Frontal cortex (tissue), 4 donors: Measurements from ENCODE around the gene JARID2. TPM values are rescaled to one million over a fixed set of nuclear protein-coding genes. Genes with fewer than 3 reads are reported as not detected.

ENCODE experiments used
- DNase-seq, 2 donors: peaks; one replicate each; pipeline ENCODE4 v3.0.0; 2012; ENCODE audit warnings: low spot score in 2 of 2
- FAIRE-seq: peaks from 2 replicates; lab custom pipeline; 2012; peaks lifted over from hg19 to GRCh38; lab: Jason Lieb, UNC
- total RNA-seq: library from RNA; depleted of rRNA; stranded (reverse); fragments of >200 nt; gene quantifications from one replicate; pipeline ENCODE4 v1.2.3, GENCODE V29; 2014
- donor health status: control.
- donor health status: control.
- donor health status: control.

JARID2 gene
- total RNA-seq, 1 donor from 2014 or later, result 16.3 TPM

DNA sequence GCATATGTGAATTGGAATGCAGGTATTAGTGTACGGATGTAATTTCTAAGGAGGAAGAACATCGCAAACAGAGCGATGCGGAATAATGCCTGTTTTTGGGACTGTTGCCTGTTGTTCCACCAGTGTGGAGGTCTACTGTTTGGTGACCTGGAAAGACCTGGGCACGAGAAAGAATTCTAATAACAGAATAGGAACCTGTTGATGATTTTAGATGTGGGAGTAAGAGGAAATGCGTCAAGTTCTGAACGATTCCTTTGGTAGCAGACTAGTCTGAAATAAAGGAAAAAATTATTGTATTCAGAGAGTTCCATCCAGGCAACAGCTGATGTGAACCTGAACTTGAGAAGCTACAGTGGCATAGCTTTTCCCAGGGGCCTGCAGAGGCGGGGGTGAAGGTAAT is 224.9 kb downstream of the JARID2 start:
- no peak for FAIRE-seq
- DNase-seq, result no peak

DNA sequence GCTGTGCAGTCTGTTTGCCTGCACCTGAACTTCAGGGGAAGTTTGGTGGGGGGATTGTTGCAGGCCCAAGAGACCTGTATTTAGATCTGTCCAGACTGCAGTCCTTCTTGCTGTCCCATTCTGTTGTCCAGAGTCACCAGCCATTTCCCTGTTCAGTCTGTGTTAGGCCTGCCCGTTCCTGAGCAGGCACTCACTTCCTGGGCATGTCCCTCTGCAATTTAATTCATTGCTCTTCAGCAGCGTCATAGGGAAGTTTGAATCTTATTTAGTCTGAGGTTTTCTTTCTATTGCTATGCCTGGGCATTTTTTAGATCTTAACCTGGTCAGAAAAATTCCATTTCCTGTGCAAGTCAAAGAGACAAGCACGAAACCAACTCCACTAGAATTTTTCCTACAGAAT is 226.8 kb downstream of the JARID2 start:
- FAIRE-seq, result no peak
- no peak for DNase-seq

DNA sequence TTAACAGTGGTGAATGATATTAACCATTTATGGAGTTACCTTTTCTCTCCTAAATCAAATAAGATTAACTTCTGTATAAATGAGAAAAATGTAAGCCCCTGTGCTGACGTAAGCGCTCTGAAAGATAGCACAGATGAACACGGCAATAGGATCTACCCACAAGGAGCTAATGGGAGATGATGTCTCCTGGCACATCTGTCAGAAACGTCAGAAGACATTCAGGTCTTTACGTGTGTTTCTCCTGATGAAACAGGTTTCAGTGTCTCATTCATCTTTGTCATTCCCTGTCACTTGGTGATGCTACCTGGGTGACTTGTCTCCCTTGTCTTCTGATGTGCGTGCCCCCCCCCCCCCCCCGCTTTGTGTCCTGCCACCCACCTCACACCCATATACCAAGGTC is 227.3 kb downstream of the JARID2 start:
- DNase-seq (no peak), FAIRE-seq (no peak)

DNA sequence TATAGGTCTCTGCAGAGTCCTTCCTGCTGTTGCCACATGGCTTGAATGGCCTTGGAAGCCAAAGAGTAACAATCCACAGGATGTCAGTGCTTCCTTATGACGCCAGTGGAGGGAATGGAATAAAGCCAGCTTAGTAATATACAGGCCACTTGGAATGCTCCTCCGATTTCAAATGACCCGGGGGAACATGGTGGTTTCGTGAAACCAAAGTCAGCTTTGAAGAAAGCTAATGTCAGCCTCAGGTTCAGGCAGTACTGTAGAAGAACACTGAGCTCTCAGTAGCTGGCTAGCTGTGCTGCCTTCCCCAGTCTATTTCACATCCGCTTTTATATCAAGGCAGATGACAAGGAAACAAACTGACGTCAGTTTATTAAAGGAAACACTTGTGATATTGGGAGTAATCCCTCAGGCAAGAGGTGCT is 227.9 kb downstream of the JARID2 start:
- no peak for DNase-seq
- no peak for FAIRE-seq

DNA sequence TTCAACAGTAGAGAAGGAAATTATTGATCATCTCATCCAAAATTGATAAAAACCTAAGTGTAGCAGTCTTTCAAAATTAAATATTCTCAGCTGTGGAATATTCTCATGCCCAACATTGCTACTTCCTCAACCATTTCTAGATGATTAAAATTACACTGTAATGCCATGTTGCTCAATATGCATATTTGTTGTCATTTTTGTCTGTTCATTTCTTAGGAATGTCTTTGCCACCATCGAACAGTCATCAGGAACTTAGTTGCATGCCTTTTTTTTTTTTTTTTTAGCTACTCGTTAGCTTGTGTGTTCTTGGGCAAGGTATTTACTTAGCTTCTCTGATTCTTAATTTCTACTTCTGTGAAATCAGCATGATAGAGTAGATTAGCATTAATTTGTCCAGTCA is 228.3 kb downstream of the JARID2 start:
- FAIRE-seq, result no peak
- DNase-seq, result no peak

DNA sequence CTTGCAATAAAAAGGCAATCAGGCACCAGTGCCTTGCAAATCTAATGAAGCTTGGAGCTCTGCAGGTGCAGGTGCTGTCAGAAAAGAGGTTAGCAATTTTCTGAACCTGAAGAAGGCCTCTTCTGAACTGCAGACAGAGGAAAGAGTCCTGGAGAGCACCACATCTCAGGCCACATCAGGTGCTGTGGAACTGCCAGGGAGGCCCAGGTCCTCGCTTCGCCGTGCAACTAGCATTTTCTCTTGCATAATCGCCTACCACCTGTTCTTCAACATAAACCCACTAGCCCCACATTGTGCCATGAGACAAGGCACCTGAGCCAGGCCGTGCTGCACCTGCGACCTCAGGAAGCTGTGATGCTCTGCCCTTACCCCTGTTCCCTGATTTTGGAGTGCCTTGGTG is 229.4 kb downstream of the JARID2 start:
- FAIRE-seq, result no peak
- DNase-seq, result no peak

DNA sequence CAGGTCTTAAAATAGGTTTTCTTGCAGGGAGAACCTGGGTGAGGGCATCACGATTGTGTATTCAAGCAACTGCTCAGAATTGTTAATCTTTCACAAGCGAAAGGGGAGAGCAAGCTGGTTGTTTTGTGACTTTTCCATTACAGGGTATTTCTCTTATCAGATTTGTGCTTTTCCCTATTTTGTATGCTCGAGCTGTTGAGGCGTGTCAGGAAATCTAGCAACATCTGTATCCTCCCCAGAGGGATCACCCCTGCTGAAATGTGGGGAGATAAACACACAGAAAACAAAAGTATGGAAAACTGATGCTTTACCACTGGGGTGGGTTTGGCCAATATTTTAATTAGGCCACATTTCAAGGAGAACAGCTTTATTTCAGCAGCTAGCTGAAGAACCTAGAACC is 230.0 kb downstream of the JARID2 start:
- DNase-seq (no peak), FAIRE-seq (no peak)

DNA sequence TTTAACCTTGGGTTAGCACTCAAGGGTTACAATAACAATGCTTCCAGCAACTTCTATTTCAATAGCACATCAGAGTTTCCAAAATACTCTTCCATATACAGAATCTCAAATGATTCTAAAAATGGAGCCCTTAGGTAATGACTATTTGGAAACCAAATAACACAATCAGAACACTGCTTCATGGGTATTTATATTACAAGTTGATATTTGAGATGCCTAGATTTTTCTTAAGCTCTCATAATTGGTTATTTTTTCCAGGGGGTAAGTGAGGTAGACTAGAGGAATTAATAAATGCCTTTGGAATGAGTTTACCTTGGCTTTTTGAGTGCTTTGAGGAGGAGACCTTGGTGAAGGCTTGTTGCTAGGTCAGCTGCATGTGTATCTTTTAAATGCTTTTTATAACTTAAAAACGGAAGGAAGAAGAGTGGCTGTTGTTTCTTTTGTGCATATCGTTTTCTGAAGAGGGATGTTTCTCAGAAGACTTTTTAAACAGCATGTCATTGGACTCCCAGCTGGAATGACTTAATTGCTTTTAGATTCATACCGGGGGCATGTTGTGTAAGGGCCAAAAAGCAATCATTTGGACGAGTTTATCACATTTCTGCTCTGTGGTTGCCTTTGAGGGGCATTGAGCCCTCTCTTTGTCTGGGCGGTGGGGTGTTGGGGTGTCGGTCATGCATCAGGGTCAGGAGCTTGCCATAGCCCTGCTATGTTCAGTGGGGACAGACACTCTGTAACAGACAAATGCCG is 230.9 kb downstream of the JARID2 start:
- FAIRE-seq (no peak), DNase-seq (no peak)

DNA sequence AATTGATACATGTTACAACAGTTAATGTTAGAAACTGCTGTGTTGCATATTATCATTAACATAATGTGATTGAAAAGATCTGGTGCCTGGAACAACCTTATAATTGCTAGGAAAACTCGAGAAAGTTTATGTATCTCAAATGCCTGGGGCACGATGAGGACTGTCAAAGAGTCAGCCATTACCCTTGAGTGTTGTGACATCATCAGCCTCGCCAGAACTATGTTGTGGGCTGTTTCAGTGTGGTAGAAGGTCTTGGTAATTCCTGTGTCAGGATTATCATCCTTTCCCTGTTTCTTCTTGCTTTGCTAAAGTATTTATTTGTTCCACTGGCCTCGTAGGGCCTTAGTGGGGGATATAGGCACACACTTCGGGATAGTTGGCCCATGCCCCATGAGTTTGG is 231.9 kb downstream of the JARID2 start:
- FAIRE-seq (no peak), DNase-seq (no peak)

DNA sequence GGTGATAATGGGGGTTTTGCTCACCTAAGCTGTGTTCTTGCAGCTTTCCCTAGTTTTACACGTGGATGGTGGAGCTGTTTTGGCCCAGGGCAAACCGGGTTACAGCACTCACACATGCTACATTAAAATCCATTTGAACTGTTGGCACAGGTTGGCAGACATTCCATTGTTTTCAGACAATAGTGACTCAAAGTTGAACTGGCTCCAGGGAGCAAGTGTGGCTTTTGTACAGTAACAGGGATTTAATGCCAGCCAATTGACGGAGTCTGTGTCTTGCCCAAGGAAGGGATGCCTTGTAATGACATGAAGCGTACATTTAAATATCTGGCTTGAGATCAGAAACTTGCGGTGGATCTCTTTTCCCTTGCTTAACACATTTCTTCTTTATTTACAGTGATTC is 233.9 kb downstream of the JARID2 start:
- DNase-seq, result no peak
- FAIRE-seq, result no peak

DNA sequence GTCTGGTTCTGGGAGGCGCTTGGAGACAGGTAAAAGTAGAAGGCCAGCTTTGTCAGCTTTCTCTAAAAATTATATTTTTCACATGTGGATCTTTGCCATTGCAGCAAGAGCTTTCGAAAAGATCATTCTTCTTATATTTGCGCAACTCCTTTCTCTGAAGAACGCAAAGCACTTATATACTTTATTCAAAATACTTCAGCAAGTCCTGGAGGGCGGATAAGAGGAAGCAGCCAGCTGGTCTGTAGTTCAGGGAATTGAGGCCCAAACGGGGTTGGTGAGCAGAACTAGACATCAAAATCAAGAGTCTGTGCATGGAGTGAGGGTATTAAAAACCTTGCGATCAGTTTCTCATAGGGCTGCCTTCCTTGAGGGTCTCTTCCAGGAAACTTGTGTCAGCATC is 234.7 kb downstream of the JARID2 start:
- no peak for FAIRE-seq

DNA sequence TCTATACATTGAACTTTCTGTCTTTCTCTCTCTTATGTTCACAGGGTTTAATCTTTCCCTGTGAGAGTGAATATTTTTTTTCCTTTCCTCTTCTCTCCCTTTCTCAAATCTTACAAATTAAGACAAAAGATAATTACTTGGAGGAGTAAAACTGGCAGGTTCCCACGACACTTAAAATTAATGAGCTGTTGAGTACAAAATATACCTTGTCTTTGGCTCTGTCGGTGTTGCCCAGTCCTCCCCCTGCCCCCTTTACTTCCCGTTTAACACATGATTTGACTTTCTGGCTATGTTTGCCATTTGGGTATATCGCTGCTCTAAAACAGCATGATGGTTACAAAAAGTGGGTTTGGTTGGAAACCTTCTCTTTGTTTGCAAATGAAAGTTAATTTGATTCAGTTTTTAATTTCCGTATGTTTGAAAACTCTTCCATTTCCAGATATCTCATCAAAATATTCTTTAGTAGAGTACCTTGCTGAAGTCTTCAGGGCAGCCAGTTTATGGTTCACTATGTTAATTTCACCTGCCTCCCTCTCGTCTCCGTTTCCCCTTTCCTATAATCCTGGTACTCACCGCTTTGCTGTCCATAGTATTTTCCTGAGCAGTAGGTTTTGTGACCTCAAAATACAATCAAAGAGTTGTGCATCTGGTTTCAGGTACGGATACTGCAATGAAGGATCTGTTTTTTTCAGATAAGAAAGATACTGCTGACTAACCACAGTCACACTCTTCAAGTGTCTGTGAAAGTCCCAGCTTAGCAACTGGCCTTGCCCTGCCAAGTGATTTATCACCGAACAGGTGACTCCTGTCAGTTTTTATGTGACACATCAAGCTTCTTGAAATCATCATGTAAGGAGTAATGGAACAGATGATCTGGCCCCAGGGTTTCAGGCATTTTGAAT is 235.8 kb downstream of the JARID2 start:
- FAIRE-seq (no peak), DNase-seq (no peak)

More for the DNA sequence above, 234.7 kb downstream of the JARID2 start:
- DNase-seq, result no peak

DNA sequence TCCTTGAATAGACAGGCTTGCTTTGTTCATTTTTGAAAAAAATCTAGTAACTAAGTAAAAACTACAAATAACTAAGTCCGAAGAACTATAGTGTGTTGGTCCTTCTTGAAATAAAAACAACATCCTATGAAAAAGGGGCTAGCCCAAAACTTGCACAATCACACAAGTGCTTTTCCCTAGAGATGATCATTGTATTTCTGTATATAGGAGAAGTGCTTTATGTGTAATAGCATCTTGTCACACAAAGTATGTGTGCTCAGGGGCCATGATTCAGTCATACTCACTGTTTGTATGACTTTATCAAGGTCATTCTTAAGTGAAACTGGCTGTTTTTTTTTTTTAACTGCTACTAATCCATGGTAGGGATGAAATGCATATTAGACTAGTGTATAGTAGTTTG is 237.2 kb downstream of the JARID2 start:
- no peak for FAIRE-seq
- no peak for DNase-seq

DNA sequence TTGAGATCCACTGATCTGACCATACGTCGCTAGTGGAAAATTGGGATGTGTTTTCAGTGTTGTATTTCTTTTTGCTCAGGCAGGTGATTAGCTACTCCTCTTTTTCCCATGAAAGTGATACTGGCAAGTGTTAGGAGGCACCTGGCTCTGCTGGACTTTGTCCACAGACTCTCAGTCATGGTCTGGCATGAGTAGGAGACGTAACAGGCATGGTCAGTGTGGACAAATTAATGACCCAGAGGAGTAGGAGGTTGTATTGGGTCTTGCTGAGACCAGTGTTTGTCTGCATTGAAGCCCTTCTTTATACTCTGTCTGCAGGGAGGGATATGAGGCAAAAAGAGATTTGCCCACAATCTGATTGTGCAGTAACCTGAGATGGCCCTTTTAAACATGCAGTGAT is 238.3 kb downstream of the JARID2 start:
- no peak for DNase-seq
- no peak for FAIRE-seq

DNA sequence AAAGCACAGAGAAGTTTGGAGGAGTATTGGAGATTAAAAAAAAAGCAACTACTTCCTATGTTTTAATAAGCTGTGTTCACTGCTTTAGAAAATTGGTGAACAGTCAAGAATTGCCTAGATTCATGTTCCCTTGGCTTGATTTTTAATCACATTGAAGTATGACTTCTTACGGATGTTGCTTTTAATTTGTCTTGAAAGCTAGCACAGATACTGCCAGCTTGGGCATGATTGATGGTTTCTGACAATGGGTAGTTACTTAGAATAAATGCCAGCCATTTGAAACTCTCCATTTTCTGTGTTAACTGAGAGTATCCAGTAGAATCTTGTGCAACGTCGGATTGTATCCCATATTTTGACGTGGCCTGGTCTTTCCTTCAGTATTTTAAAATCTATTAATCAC is 239.0 kb downstream of the JARID2 start:
- DNase-seq, result no peak
- no peak for FAIRE-seq

DNA sequence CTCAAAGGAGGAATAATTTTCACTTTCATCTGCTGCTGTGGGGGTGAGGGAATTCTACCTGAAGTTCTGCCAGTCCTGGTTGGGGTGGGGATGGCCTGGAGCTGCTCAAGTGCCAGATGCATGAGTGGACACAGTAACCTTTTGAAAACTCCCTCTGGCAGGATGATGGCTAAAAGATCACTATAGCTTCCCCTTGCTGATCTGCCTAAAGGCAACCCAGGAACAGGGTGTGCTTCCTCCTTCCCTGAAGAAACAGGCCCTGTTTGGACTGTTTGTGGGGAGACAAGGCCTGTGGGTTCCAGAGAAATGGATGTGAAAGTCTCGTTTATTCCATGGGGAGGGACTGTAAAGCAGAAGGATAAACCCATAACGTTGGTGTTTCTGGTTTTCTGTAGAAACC is 240.1 kb downstream of the JARID2 start:
- DNase-seq (no peak), FAIRE-seq (no peak)

DNA sequence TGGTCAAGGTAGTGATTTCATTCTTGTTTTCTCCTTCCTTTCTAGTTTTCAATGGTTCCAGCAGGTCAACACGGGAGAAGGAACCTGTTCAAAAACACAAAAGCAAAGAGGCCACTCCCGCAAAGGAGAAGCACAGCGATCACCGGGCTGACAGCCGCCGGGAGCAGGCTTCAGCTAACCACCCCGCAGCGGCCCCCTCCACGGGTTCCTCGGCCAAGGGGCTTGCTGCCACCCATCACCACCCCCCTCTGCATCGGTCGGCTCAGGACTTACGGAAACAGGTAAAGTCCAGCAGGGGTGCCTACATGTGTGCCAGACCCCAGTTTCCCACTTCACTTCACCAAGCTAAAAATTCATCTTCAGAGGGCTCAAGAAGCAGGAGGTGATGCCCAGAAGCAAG is 241.4 kb downstream of the JARID2 start:
- DNase-seq (no peak), FAIRE-seq (no peak)

DNA sequence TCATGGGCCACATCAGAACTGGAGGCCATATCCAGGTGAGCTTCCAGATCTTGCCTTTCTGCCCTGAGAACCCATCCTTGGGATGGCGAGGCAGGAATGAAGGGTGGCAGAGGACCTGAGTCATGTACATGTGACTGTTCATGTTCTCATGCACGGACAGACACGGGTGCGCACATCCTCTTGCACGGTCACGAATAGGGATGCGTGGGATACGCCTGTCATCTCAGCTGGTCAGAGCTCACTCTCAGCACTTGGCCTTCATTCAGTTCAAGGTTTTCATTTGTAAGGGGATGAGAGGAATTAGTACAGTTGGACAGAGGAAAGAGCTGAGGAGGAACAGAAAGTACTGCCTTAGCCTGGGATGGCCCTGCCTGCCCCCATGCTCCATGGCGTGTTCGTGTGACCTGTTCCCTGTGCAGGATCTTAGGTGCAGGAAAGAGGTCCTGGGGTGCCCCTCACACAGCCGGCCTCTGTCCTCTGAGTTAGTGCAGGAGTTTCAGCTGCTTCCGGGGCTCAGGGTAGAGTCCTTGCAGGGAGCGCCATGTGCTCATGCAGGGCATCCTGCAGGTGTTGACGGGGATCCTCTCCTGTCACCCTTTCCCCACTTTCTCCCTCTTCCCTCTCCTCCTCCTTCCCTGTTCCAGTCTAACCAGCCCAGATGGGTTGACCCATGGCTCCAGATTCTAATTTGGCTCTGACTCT is 243.5 kb downstream of the JARID2 start:
- FAIRE-seq (no peak), DNase-seq (no peak)

DNA sequence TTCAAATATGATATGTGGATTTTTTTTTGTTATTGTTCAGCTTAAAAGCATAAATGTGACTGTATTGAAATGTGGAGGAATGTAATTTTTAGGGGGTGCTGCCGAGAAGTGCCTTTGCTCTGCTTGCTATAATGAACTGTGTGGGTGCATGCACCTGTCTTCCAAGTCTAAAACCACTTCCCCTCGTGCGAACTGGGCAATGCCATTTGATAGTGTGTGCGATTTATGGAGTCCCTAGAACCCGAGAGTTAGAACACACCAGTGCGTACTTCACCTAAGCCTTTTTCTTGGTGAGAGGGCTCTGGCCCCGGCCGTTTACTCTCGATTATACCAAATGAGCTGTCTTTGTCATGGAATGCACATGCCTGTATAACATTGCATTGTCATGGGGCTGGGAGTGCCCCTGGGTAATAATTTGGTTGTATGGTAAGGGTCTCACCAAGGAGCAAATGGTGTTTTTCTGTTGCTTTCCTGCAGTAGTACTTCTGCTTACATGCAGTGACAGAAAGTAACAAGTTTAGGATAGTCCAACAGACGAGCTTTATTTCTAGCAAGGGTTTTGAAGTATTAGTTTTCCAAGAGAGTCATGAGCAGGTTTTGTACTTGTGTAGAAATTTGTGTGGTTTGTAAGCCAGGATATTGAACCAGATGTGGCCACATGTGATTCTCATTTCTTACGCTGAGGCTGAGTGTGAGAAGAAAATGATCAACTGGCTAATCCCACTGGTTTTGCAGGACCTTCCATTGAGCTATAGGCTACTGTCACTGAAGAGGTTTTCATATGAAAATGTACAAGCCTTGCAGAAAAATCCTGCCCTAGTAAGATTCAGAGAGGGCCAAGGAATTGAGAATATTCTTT is 244.6 kb downstream of the JARID2 start:
- no peak for DNase-seq
- FAIRE-seq, result no peak
